HG03103 (cell line): ENCODE results near the gene SRP19.
A peak's percentile ranks its signal among the peaks of the same experiment; 100 is the strongest.
"Not testable (repeated sequence)": the region's sequence is repeated elsewhere in the genome, so short reads cannot be mapped to it uniquely, and the experiment has no call there.

Experiments used
- ATAC-seq: cut with Tn5 transposase; IDR thresholded peaks from one replicate; pipeline ENCODE4 v1.9.1; 2021; ENCODE audit warnings: low read depth; ENCODE audit not compliant: unreplicated experiment

Gene SRP19

GRCh38 chr5:112860929-112861637 is at the start of gene SRP19:
Gene SRP19, plus strand, starts transcription at chr5:112861287. Its CDS starts 90 bp downstream, at chr5:112861377.
- peak; percentile 98 for ATAC-seq

GRCh38 chr5:112812549-112812948 is 48.5 kb upstream of the SRP19 start:
- ATAC-seq: no peak

DNA sequence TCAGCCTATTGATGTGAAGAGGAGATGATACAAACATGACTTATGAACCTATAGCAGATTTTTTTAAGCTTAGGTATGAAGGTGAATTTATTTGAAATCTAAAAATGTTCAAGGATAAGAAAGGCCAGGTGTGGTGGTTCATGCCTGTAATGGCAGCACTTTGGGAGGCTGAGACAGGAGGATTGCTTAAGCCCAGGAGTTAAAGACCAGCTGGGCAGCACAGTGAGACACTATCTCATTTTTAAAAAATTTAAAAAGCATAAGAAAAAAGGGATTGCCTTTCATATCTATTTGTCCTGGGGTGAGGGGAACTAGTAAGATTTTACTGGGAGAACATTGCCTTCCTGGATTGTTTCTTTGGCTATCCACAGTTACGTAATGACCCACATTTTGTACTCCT is 40.8 kb upstream of the SRP19 start:
- ATAC-seq: no peak

GRCh38 chr5:112822456-112822855 is 38.6 kb upstream of the SRP19 start:
- no peak for ATAC-seq

DNA sequence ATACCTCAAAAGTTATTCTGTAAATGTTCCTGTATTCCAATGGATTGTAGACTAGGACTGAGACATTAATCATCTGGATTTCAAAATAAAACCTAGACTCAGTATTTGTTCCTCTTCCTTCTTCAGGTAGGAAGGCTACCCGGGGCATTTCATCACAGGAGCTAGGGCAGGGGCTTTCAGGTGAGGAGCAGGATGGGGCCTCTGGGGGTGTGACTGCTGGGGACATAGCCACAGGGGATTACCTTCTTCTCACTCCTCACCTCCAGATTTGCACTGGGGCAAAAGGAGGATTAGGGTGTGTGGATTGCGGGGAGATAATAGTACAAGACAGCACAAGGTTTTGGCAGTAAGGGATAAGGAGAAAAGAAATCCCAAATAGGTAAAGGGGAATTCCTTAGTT is 37.9 kb upstream of the SRP19 start:
- no peak for ATAC-seq

DNA sequence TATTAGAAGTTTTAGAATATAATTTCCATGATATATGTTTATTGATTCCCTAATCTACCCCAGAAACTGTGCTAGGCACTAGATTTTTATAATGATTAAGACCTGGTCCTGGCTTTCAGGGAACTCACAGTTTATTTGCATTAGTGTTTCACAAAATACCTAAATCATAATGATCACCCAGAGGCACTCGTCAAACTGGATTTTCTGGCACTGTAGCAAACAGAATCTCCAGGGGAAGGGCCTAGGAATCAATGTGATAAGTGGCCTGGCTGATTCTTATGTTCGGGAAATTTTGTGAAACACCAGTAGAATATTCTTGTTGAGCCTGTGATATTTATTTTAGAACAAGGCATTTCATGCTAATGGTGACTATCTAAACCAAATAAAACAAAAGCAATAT is 37.4 kb upstream of the SRP19 start:
- ATAC-seq: no peak

- ATAC-seq: no peak
These were observed 36.9 kb upstream of the SRP19 start for GRCh38 chr5:112824197-112824596.

DNA sequence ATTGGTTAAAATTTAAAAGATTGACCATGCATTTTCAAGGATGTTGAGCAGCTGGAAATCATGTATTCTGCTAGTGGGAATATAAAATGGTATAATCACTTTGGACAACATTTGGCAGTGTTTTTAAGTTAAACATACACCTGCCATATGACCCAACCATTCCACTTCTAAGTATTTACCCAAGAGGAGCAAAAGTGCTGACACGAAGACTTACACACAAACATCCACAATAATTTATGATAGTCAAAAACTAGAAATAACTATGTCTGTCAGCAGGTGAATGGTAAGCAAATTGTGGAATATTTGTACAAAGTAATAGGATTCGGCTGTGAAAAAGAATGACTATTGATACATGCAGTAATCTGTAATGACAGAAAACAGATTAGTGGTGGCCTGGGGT is 30.7 kb upstream of the SRP19 start:
- no peak for ATAC-seq

DNA sequence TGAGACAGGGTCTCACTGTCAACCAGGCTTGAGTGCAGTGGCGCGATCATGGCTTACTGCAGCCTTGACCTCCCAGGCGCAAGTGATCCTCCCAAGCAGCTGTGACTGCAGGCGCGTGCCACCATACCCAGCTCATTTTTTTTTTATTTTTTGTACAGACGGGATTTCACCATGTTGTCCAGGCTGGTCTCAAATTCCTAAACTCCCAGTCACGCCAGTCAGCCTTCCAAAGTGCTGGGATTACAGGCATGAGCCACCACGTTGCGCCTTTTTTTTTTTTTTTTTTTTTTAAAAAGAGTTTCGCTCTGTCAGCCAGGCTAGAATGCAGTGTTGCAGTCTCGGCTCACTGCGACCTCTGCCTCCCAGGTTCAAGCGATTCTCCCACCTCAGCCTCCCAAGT is 27.1 kb upstream of the SRP19 start:
- no peak for ATAC-seq

DNA sequence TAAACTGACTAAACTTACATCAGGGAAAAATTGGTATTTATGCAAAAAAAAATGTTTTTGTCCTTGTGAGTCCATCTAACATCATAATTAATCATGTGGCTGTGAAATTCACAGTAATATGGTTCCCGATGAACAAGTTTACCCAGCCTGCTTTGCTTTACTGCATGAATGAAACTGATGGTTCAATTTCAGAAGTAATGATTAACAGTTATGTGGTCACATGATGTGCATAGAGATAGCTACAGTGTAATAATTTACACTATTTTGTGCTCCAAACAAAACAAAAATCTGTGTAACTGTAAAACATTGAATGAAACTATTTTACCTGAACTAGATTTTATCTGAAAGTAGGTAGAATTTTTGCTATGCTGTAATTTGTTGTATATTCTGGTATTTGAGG is 16.6 kb upstream of the SRP19 start:
- no peak for ATAC-seq

- ATAC-seq: no peak
These were observed 14.5 kb upstream of the SRP19 start for GRCh38 chr5:112846556-112846955.

- no peak for ATAC-seq
These were observed 13.8 kb upstream of the SRP19 start for GRCh38 chr5:112847306-112847705.

DNA sequence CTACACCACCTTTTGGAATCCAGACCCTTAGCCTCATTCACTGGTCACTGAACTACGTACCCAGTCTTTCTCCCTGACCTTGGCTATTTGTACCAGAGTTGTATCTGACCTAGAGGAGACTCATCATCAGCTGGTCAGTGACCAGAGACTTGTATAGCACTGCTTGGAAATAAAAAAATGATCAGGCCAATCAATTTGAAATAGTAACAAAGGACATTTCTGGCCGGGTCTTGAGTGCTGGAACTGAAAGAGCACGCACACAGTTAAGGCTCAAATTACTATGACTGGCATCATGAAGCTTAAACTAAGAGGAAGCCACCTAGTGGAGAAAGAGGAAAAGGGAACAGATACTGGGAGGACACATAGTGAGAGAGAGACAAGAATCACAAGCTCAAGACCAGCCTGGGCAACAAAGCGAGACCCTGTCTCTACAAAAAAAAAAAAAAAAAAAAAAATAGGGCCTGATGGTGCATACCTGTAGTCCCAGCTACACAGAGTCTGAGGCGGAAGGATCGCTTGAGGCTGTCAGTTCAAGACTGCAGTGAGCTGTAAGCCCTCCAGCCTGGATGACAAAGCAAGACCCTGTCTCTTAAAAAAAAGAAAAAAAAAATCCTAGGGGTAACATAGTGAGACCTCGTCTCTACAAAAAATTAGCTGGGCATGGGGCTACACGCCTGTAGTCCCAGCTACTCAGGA is 12.8 kb upstream of the SRP19 start:
- ATAC-seq: peak; percentile 98

- no peak for ATAC-seq
These were observed 11.2 kb upstream of the SRP19 start for GRCh38 chr5:112849912-112850311.

DNA sequence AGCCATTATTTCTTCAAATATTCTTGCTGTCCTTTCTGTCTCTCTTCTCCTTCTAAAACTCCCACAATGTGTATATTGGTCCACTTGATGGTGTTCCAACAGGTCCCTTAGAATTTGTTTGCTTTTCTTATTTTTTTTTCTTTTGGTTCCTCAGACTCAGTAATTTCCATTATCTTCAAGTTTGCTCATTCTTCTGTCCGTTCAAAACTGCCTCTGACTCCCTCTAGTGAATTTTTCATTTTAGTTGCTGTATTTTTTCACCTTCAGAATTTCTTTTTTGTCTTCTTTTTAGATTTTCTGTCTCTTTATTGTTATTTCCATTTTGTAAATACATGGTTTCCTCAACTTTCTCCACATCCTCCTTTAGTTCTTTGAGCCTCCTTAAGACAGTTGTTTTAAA is 6.4 kb upstream of the SRP19 start:
- no peak for ATAC-seq

GRCh38 chr5:112857866-112858265 is 3.2 kb upstream of the SRP19 start:
- no peak for ATAC-seq

- ATAC-seq: not testable (repeated sequence)
These were observed 537 bp upstream of the SRP19 start for GRCh38 chr5:112860571-112860928.

DNA sequence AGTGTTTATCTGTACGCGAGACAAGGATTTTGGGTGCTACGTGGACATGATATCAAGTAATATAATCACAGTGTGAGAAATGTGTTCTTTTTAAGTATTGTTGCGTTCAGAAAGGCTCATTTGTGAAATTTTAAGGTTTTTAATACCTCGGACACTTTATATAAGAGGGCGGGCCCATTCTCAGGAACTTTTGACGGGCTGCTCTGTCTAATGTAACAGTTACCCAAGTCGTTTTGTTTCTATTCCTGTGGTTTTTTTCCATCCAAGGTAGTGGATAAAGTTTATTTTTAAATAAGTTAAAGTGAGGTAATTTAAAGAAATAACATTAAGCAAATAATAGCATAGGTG is 525 bp downstream of the SRP19 start:
- ATAC-seq: no peak

- ATAC-seq: no peak
These were observed 998 bp downstream of the SRP19 start for GRCh38 chr5:112862085-112862484.

DNA sequence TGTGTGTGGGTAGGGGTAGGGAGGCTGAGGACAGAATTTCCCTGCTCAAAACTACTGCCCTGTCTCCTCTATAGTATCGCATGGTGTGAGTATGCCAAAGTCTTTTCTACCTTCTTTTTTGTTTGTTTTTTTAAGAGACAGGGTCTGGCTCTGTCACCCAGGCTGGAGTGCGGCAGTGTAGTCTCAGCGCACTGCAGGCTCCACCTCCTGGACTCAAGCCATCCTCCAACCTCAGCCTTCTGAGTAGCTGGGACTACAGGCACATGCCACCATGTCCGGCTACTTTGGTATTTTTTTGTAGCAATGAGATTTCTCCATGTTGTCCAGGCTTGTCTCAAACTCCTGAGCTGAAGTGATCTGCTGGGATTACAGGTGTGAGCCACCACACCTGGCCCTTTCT is 2.5 kb downstream of the SRP19 start:
- ATAC-seq: no peak

DNA sequence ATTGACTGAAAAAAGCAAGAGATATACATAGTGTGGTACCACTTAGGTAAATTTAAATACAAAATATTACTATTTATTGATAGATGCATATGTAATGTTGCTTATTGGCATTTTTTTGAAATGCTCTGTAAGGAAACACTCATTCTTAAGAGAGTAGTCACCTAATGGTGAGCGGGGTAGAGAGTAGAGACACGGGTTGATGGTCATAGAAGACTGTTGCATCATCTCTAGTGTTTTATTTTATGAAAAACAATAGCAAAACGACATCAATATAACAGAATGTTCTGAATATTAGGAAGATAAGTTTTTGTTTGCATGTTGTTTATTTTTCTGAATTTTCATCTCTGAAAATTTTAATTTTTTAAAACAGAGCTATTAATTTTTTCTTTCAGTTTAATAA is 4.0 kb downstream of the SRP19 start:
- no peak for ATAC-seq

DNA sequence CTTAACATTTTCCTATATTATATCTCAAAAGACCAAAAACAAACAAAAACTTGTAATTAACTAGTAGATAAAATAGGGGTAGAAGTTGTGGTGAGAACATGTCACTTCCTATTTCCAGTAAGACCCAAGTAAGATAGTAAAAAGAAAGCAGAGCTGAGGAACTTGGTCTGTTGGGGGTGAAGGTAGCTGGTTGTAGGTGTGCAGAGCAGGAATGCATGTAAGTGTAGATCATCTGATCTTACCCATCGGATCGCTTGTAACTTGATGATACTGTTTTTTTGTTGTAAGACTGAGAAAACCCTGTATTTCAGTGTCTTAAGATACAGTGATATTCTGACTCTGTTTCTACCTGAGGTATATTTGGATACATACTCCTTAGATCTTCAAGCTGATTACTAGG is 5.7 kb downstream of the SRP19 start:
- no peak for ATAC-seq

GRCh38 chr5:112867411-112867810 is 6.3 kb downstream of the SRP19 start:
- ATAC-seq: no peak
